GM23248 (cell line): ENCODE measurements around the gene ATXN7L1.

Experiments
- EZH2 ChIP-seq: fragments of 200-600 bp; sonication (generic); IDR thresholded peaks from 2 replicates; pipeline ENCODE4 v1.6.1; 2018; ENCODE audit warnings: antibody characterized with exemption, mild to moderate bottlenecking; ENCODE audit not compliant: insufficient read depth, poor library complexity, severe bottlenecking
- EZH2phosphoT487 ChIP-seq: fragments of 200-600 bp; sonication (generic); IDR thresholded peaks from 2 replicates; pipeline ENCODE4 v1.6.1; 2018; ENCODE audit warnings: antibody characterized with exemption, moderate library complexity, mild to moderate bottlenecking, low read depth; ENCODE audit not compliant: insufficient read depth

DNA sequence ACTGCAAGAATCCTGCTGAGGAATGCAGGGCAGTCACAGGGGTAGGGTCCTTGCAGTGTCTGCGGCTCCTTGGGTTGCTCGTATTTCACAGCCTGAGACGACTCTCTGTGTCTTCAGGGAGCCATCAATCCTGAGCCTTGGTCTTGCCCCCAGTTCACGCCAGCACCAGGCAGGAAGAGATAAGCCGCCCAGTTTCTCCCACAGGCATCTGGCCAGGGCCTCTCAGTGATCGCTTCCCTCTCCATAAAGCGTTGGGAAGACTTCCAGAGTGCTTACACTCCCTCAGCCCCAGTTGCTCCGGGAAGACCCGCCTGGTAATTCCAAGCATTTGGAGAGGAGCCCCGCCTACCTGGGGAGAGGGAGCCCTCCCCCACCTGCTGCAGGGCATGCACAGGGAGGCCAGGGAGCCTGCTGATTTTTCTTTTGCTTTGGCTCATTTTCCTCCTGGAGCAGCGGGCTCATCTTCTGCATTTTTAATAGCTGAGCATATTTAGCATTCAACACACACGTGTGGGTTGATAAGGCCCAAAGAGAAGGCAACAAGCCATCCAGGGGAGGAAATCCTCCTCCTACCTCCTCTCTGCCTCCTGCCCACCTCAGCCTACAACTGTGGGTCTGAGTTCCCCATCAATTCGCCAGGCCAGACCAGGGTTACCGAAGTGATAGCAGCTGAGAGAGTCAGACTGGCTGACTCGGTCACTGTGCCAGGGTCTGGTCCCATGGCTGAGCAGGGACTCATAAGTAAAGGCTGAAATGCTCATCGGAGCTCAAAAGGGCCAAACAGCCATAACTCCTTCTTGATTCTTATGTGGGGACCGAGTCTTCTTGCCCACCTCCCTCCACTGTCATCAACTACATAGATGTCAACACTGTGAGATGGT is 220.7 kb downstream of the ATXN7L1 start:
- no peak for TF ChIP-seq EZH2
- TF ChIP-seq EZH2phosphoT487 = no peak
